NCI-H2081 treated with DMSO at 0.1 percent for 48 hours (cell line): ENCODE results near the gene GASK1B.

Experiments used
- DNase-seq: peaks from one replicate; lab custom pipeline; 2025; lab: John Stamatoyannopoulos, UW

Gene GASK1B

GRCh38 chr4:158186815-158187214 lies 14.0 kb upstream of the GASK1B start:
- DNase-seq: no peak

DNA sequence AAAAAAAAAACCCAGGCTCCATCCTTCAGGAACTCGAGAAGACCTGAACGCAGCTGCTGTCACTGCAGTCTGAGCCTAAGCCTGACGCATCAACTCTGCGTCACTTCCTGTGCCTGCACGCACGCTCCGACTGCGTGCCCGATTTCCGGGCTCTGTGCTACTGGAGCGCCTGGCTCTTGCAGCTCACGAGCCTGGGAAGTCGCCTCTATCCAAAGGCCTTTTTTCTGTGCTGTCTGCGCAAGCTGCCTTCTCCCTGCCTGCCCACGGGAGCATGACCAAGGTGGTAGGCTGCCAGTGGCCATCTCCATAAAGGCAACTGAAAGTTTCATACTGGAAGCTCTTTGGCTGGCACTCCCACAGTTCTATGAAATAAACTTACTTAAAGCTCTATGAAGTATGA lies 9.9 kb upstream of the GASK1B start:
- no peak for DNase-seq

DNA sequence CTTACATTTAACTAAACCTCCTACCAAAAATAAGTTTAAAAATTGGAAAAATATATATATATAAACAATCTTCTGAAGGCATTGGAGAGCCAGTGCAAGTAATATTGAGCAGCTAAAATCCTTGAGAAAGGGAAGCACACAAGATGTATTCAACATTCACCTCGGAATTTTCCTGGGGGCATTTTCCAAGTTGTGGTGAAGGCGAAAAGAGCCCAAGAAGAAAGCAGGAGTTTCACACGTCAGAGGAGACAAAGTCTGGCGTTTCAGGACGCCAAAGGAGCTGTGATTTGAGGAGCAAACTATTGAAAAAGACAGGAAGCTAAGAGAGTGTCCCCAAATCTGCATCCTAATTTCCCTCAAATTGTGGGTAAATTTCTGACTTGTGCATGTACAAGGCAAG lies 9.1 kb upstream of the GASK1B start:
- no peak for DNase-seq

GRCh38 chr4:158179465-158179864 lies 6.6 kb upstream of the GASK1B start:
- DNase-seq: no peak

DNA sequence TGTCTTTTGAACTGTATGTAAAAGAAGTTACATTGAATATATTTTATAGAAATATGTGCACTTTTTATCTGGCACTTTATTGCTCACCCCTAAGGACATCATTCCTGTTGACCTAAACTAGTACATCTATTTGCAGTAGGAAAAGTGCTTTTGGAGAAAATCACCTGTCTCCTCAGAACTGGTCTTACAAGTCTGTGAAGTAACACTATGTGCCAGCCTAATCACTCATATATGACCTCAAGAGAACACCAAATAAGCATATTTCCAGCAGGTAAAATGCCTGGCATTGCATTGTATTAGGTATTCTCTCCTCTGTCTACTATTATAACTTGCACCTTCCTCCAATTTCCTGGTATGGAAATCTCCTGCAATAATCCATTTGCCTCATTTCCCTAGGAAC lies 4.0 kb upstream of the GASK1B start:
- DNase-seq: no peak

DNA sequence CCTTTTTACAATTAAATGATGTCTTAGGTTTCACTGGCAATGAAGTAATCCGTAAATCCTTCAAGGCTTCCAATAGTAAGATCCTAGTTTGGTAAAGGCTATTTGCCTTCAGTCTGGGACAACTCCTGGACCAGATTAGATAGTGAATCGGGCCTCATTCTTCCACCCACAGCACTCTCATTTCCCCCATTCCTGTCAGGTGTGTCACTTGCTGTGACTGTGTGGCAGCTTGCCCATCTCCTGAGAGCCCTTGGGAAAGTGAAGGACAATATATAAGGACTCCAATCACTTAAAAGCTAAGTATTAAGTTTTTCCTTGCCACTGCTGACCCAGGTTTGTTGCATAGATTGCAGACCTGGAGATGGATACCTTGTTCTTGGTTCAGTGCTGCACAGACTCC lies 3.3 kb upstream of the GASK1B start:
- no peak for DNase-seq

DNA sequence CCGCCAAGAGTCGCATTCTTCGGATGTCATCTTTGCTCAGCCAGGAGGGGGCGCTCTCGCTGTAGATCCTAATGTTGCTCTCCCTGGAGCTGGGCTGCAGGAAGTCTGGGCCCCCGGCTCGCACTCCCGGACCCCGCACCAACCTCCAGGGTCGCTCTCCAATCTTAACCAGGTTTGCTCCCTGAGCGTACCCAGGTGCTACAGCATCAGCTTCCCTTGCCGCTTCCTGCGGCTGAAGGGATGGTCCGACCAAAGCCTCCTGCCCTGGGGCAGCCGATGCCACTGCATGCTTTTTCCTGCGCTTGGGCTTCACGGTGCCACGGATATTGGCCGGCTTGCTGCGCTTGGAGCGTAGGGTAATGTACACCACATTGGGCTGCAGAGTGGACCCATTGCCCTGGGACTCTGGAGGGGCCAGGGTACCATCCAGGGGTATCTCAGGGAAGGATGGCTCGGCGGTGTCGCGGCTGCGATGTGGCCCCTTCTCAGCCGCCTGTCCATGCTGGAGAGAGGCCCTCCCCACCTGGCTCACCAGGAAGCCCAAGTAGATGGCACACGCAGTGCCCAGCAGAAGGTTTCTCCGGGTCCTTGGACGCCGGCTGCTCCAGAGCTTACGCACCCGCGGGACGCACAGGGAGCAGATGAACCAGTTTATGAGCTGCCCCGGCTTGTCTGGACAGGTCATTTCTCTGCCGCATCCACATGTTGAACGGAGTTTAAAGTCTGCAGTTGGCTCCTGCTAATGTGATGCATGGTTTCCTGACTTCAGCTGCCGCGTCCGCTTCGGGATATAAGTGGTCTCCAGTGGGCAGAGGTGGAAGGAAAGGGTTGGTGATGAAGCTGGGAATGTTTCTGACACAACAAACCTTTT lies 1.9 kb downstream of the GASK1B start:
- DNase-seq: no peak

GRCh38 chr4:158169931-158170690 lies 2.7 kb downstream of the GASK1B start:
- no peak for DNase-seq

DNA sequence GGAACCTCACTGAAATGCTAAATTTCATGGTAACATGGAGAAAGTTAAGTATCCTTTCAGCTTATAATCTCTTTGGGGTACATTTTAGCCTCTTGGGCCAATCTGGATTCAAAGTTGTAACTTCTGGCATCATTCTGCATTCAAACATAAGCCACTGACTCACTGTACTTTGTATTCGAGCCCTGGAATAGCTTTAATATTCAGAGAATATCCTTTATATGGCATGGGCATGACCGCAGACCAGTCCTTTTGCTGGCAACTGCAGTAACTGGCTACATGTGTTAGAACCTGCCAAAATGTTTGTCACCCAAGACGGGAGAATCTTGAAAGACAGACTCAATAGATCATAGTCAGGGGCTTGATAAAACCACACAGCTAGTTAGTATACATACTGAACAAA lies 3.3 kb downstream of the GASK1B start:
- no peak for DNase-seq

- DNase-seq: no peak
Observed at GRCh38 chr4:158168606-158169005, 4.2 kb downstream of the GASK1B start.

- no peak for DNase-seq
Observed at GRCh38 chr4:158166701-158167100, 6.1 kb downstream of the GASK1B start.

- no peak for DNase-seq
Observed at GRCh38 chr4:158164768-158165213, 8.0 kb downstream of the GASK1B start.

DNA sequence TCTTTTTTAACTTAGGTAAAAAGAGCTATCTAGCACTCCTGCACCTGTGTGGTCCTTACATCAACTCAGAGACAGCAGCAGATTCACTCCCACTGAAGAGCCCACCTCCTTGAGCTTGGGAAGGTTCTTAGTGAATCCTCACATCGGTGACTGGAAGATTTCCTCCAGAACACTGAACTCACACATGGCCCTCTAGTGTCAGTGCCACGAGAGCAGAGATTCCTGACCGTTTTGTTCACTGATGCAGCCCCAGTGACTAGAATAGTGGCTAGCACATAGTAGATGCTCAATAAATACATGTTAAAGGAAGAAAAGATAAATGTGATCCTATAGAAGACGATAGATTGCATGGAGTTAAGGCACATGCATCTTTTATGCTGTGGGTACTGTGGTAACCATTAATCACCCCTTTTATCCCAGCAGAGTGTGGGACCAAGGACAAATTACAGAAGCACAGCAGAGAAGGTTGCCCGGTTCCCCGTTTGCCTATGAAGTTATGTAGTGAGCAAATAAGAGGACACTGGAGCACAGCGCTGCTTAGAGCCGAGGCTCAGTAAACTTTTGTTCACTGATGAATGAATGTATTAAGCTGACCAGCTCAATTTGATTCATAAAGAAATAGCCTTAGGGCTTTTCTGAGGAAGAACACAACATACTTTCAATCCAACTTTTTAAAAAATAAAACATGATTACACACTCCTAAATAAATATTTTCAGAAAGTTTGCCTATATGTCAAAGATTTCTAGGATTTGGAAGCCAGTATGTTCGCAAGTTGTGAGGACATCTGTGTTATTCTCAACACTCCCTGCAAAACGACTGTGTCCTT lies 8.7 kb downstream of the GASK1B start:
- DNase-seq: no peak

GRCh38 chr4:158162631-158163030 lies 10.2 kb downstream of the GASK1B start:
- DNase-seq: no peak

- no peak for DNase-seq
Observed at GRCh38 chr4:158161551-158162354, 11.1 kb downstream of the GASK1B start.

DNA sequence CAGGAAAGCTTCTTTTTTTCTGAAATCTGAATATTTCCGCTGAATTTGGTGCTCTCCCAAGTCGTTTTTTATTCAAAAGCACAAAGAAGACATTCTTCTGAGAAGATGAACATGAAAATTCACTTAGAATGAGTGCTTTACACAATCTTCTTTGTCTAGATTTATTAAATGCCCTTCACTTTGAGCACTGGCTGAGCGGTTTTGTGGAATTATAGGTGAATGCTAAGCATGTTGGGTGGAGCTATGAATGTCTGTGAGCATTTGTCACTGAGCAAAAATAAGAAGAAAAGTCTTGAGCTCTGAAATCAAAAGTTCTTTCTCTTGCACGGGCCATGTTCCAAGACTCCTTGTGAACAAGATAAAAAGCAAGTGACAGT lies 13.1 kb downstream of the GASK1B start:
- no peak for DNase-seq

- DNase-seq: no peak
Observed at GRCh38 chr4:158159054-158159717, 13.6 kb downstream of the GASK1B start.

DNA sequence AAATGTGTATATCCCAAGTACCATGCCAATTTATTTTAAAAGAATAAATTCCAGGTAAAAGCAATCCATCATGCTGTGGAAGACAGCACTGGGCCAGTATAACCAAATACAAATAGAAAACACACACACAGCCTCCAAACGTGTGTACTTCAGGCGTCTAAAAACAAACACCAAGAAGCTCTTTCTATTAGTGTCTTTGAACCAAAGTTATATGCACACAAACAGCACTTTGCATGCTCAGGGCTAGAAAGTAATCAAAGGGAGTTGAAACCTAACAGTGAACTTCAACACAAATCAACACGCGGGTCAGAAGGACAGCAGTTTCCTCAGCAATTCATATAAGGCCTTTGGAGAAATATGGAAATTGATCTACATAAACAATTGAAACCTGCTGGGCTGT lies 15.4 kb downstream of the GASK1B start:
- no peak for DNase-seq

GRCh38 chr4:158155656-158156356 lies 17.0 kb downstream of the GASK1B start:
- no peak for DNase-seq

- no peak for DNase-seq
Observed at GRCh38 chr4:158147151-158147550, 25.7 kb downstream of the GASK1B start.
